ENCODE data around the gene COASY.

DNA sequence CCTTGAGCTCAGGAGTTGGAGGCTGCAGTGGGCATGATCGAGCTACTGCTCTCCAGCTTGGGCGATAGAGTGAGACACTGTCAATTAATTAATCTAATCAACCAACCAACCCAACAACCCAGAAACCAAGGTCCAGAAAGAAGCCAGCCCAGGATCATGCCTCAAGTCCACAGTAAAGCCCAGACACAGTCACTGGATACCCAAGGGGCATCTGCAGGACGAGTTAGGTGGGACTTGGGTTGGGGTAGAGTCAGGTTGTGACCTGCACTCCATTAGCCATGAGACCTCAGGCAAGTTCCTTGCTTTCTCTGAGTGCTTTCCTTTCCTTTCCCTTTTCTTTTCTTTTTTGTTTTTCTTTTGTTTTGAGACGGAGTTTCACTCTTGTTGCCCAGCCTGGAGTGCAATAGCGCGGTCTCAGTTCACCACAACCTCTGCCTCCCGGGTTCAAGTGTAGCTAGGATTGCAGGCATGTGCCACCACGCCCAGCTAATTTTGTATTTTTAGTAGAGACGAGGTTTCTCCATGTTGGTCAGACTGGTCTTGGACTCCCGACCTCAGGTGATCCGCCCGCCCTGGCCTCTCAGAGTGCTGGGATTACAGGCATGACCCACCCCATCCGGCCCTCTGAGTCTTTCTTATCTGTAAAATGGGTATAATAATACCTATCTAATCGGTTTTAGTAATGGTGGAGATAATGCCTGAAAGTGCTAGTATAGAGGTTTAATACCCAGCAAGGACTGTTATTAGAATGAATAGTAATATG is 12.8 kb upstream of the COASY start:
- TF ChIP-seq YY1 (IDR thresholded peaks at IDR 0.05; ENCODE audit: insufficient read depth, insufficient read length) (no peak), ZNF274 (IDR thresholded peaks at IDR 0.05; ENCODE audit: low read depth, low read length) (no peak)
